ENCODE data around the gene CYB561D1. TPM values are rescaled to one million over a fixed set of nuclear protein-coding genes. Genes with fewer than 3 reads are reported as not detected.

CYB561D1 gene
- total and polyA plus RNA-seq, 9 of the 15 experiments (the other 6 are each of a cell fraction or from before 2014, with no cell fraction given) = 0.71 to 7.2 (median 3.5) TPM

- no peak for TF ChIP-seq GATA2 (CRISPR knock-in tag; IDR thresholded peaks at IDR 0.05)
- TF ChIP-seq RAD21 (CRISPR knock-in tag; conservative IDR thresholded peaks at IDR 0.05 in 1 of 2, IDR thresholded peaks at IDR 0.05 in 1 of 2) = peak; percentile 76 to 80
- no peak for TF ChIP-seq SMARCA4 (IDR thresholded peaks at IDR 0.05)
- TF ChIP-seq E2F1 (CRISPR knock-in tag; IDR thresholded peaks at IDR 0.05) = no peak
- TF ChIP-seq BHLHE40 (IDR thresholded peaks at IDR 0.05; ENCODE audit: low read length) = no peak
- no peak for TF ChIP-seq GATAD2B (IDR thresholded peaks at IDR 0.05; ENCODE audit: borderline replicate concordance)
- TF ChIP-seq ZNF311 (CRISPR knock-in tag; IDR thresholded peaks at IDR 0.05) = no peak
- no peak for TF ChIP-seq BCL6 (CRISPR knock-in tag; IDR thresholded peaks at IDR 0.05)
- TF ChIP-seq TOE1 (IDR thresholded peaks at IDR 0.05; ENCODE audit: borderline replicate concordance) = peak; percentile 86
- no peak for TF ChIP-seq TOE1 (CRISPR knock-in tag; IDR thresholded peaks at IDR 0.05; ENCODE audit: borderline replicate concordance, low read depth)
- TF ChIP-seq MAFG (tag; conservative IDR thresholded peaks at IDR 0.05) = no peak
- peak; percentile 59 for TF ChIP-seq SMAD4 (CRISPR knock-in tag; conservative IDR thresholded peaks at IDR 0.05)
- TF ChIP-seq DACH1 (IDR thresholded peaks at IDR 0.05; ENCODE audit: partially characterized antibody) = peak; percentile 65
- peak; percentile 99 for TF ChIP-seq RB1 (IDR thresholded peaks at IDR 0.05; ENCODE audit: low read depth)
- TF ChIP-seq BMI1 (IDR thresholded peaks at IDR 0.05; ENCODE audit: low read length) = no peak
- peak; percentile 89 for TF ChIP-seq CTBP1 (IDR thresholded peaks at IDR 0.05; ENCODE audit: borderline replicate concordance)
- TF ChIP-seq THAP7 (CRISPR knock-in tag; IDR thresholded peaks at IDR 0.05) = peak; percentile 82
- TF ChIP-seq ZBTB2 (IDR thresholded peaks at IDR 0.05) = peak; percentile 65; the same call in 1 of the 2 replicates
- peak; percentile 87; the same call in 1 of the 2 replicates for TF ChIP-seq PHF8 (IDR thresholded peaks at IDR 0.05; ENCODE audit: borderline replicate concordance, low read length)
- TF ChIP-seq ZNF184 (CRISPR knock-in tag; IDR thresholded peaks at IDR 0.05) = no peak
- TF ChIP-seq ZNF121 (CRISPR knock-in tag; conservative IDR thresholded peaks at IDR 0.05) = no peak
- no peak for TF ChIP-seq BACH1 (tag; IDR thresholded peaks at IDR 0.05)
- no peak; the same call in 1 of the 2 replicates for TF ChIP-seq ZC3H8 (IDR thresholded peaks at IDR 0.05)
- no peak for TF ChIP-seq ZNF707 (CRISPR knock-in tag; conservative IDR thresholded peaks at IDR 0.05)
- TF ChIP-seq PCBP1 (IDR thresholded peaks at IDR 0.05; ENCODE audit: low read depth, low read length, poor library complexity, severe bottlenecking) = peak; percentile 37
- TF ChIP-seq YY1 (IDR thresholded peaks at IDR 0.05; ENCODE audit: borderline replicate concordance in 1 of 3, control insufficient read depth in 1 of 3, extremely low read depth in 1 of 3, insufficient read depth in 3 of 3, insufficient read length in 1 of 3, insufficient replicate concordance in 2 of 3, low read depth in 1 of 3, low read length in 2 of 3) = peak in 2 of 3 experiments; percentile 42 to 67
Measured at GRCh38 chr1:109493805-109494539, at the start of gene CYB561D1 (continued).

Data from K562 (cell line).